Activated CD8-positive, alpha-beta T cell treated with anti-CD3 and anti-CD28 coated beads for 36 hours (primary cell): ENCODE results near the gene CCNA2. TPM values are rescaled to one million over a fixed set of nuclear protein-coding genes. Genes with fewer than 3 reads are reported as not detected.

Source experiments
- ATAC-seq: fragments of 200-7000 bp; cut with Tn5 transposase; one replicate; pipeline ENCODE4 v1.10.0; 2021; ENCODE audit warnings: mild to moderate bottlenecking, moderate library complexity
- CTCF ChIA-PET: fragments of 350-600 bp; sonication (Branson Sonifier 250); formaldehyde crosslinking; loops from one replicate; lab custom pipeline; 2021; ENCODE audit warnings: antibody characterized with exemption; lab: Charles Lee
- POLR2A ChIA-PET: fragments of 350-600 bp; sonication (Branson Sonifier 250); formaldehyde crosslinking; loops from one replicate; lab custom pipeline; 2021; ENCODE audit warnings: antibody characterized with exemption; lab: Charles Lee
- DNase-seq: peaks from one replicate; pipeline ENCODE4 v3.0.0-alpha.2; 2020
- H3K27ac Mint-ChIP-seq: one replicate; pipeline ENCODE4 v1.8.0; 2021; ENCODE audit warnings: mild to moderate bottlenecking, mixed read lengths
- H3K27me3 Mint-ChIP-seq: one replicate; pipeline ENCODE4 v1.8.0; 2021; ENCODE audit warnings: mixed read lengths
- H3K36me3 Mint-ChIP-seq: one replicate; pipeline ENCODE4 v1.8.0; 2021; ENCODE audit warnings: low read depth, mixed read lengths
- H3K4me1 Mint-ChIP-seq: one replicate; pipeline ENCODE4 v1.8.0; 2021; ENCODE audit warnings: low read depth, mixed read lengths
- H3K4me3 Mint-ChIP-seq: one replicate; pipeline ENCODE4 v1.8.0; 2021; ENCODE audit warnings: mild to moderate bottlenecking, moderate library complexity, mixed read lengths
- H3K9me3 Mint-ChIP-seq: one replicate; pipeline ENCODE4 v1.8.0; 2021; ENCODE audit warnings: mixed read lengths
- CTCF ChIP-seq: fragments of 200-600 bp; IDR thresholded peaks from one replicate; pipeline ENCODE4 v1.8.0; 2022; ENCODE audit warnings: antibody characterized with exemption, mild to moderate bottlenecking
- intact Hi-C: fragments of 100-400 bp; cut with micrococcal nuclease; formaldehyde crosslinking; loops from one replicate; pipeline ENCODE4 v1.10.0; 2022
- total RNA-seq, 2 experiments: library from RNA; stranded (reverse); gene quantifications; one replicate each; pipeline ENCODE4 v1.2.3, GENCODE V29; 2021

CCNA2 gene
- total RNA-seq, 2 experiments from 2014 or later, result 102 to 105 TPM

GRCh38 chr4:121776610-121777401 is 46.9 kb downstream of the CCNA2 start:
- no peak overlapping the region for H3K27ac Mint-ChIP-seq
- H3K4me3 Mint-ChIP-seq, result no peak overlapping the region
- no peaks in the 10 kb centered on the region for H3K9me3 Mint-ChIP-seq
- ChIA-PET POLR2A (interaction anchor here (0.6 to 1.4 kb wide), 3 partner anchors 9 to 47 kb away, joined by 3 to 4 read pairs (median 3); no protein-coding TSS in a partner anchor), CTCF (interaction anchor here (0.9 to 1.0 kb wide), 2 partner anchors 16 to 20 kb away, joined by 3 read pairs; no protein-coding TSS in a partner anchor)
- peaks cover 6% of the 10 kb centered on the region for H3K4me1 Mint-ChIP-seq
- DNase-seq (no peak), ATAC-seq (peak; percentile 39)
- H3K27me3 Mint-ChIP-seq, result peaks cover 15% of the 10 kb centered on the region
- TF ChIP-seq CTCF, result no peak
- H3K36me3 Mint-ChIP-seq, result no peaks in the 10 kb centered on the region
- intact Hi-C loops, result no loop called here

GRCh38 chr4:121773883-121774282 is 49.8 kb downstream of the CCNA2 start:
- ChIA-PET CTCF (no interaction called here), POLR2A (no interaction called here)
- Mint-ChIP-seq H3K36me3 (no peaks in the 10 kb centered on the region), H3K27ac (no peak overlapping the region), H3K27me3 (peaks cover 17% of the 10 kb centered on the region), H3K4me3 (no peak overlapping the region), H3K4me1 (peaks cover 6% of the 10 kb centered on the region), H3K9me3 (no peaks in the 10 kb centered on the region)
- ATAC-seq (no peak), DNase-seq (no peak)
- TF ChIP-seq CTCF, result no peak
- intact Hi-C loops, result no loop called here

- POLR2A ChIA-PET, result no interaction called here
- peaks cover 17% of the 10 kb centered on the region for H3K27me3 Mint-ChIP-seq
- H3K4me1 Mint-ChIP-seq, result no peaks in the 10 kb centered on the region
Observed at GRCh38 chr4:121771869-121772268, 51.8 kb downstream of the CCNA2 start.

GRCh38 chr4:121769341-121769740 is 54.3 kb downstream of the CCNA2 start:
- Mint-ChIP-seq H3K36me3 (no peaks in the 10 kb centered on the region), H3K27ac (no peak overlapping the region), H3K4me1 (no peaks in the 10 kb centered on the region), H3K27me3 (peaks cover 33% of the 10 kb centered on the region), H3K4me3 (no peak overlapping the region), H3K9me3 (no peaks in the 10 kb centered on the region)
- DNase-seq, result no peak
- intact Hi-C loops, result no loop called here
- no peak for ATAC-seq
- POLR2A ChIA-PET, result no interaction called here
- no peak for TF ChIP-seq CTCF
- CTCF ChIA-PET, result no interaction called here

More at GRCh38 chr4:121771869-121772268, 51.8 kb downstream of the CCNA2 start:
- H3K9me3 Mint-ChIP-seq, result no peaks in the 10 kb centered on the region
- no peak overlapping the region for H3K4me3 Mint-ChIP-seq
- DNase-seq (no peak), ATAC-seq (no peak)
- no peak overlapping the region for H3K27ac Mint-ChIP-seq
- H3K36me3 Mint-ChIP-seq, result no peaks in the 10 kb centered on the region
- TF ChIP-seq CTCF, result no peak
- CTCF ChIA-PET, result no interaction called here
- intact Hi-C loops, result no loop called here

- ChIA-PET CTCF (interaction anchor here (1.1 kb wide), 1 partner anchor 15 kb away, joined by 3 read pairs; no protein-coding TSS in a partner anchor), POLR2A (no interaction called here)
- Mint-ChIP-seq H3K36me3 (no peaks in the 10 kb centered on the region), H3K9me3 (no peaks in the 10 kb centered on the region), H3K27ac (no peak overlapping the region), H3K4me3 (no peak overlapping the region), H3K27me3 (peaks cover 47% of the 10 kb centered on the region), H3K4me1 (peaks cover 3% of the 10 kb centered on the region)
- ATAC-seq (no peak), DNase-seq (no peak)
- TF ChIP-seq CTCF, result no peak
- intact Hi-C loops, result no loop called here
Observed at GRCh38 chr4:121767166-121767565, 56.5 kb downstream of the CCNA2 start.
